ENCODE measurements around the gene LRG1.

LRG1 gene

GRCh38 chr19:4508698-4509097 lies 31.1 kb downstream of the LRG1 start:
- DNase-seq (ENCODE audit: low read depth): no peak

- DNase-seq (ENCODE audit: low read depth): no peak
Measured at GRCh38 chr19:4507804-4508203, 32.0 kb downstream of the LRG1 start.

- no peak for DNase-seq (ENCODE audit: low read depth)
Measured at GRCh38 chr19:4507150-4507452, 32.7 kb downstream of the LRG1 start.

- no peak for DNase-seq (ENCODE audit: low read depth)
Measured at GRCh38 chr19:4506449-4507149, 33.2 kb downstream of the LRG1 start.

- DNase-seq (ENCODE audit: low read depth): no peak
Measured at GRCh38 chr19:4505570-4506448, 34.0 kb downstream of the LRG1 start.

GRCh38 chr19:4504891-4505569 lies 34.8 kb downstream of the LRG1 start:
- no peak for DNase-seq (ENCODE audit: low read depth)

- DNase-seq (ENCODE audit: low read depth): no peak
Measured at GRCh38 chr19:4504297-4504701, 35.5 kb downstream of the LRG1 start.

- no peak for DNase-seq (ENCODE audit: low read depth)
Measured at GRCh38 chr19:4503825-4504170, 36.0 kb downstream of the LRG1 start.

GRCh38 chr19:4503132-4503824 lies 36.6 kb downstream of the LRG1 start:
- DNase-seq (ENCODE audit: low read depth): no peak

GRCh38 chr19:4502282-4503131 lies 37.3 kb downstream of the LRG1 start:
- no peak for DNase-seq (ENCODE audit: low read depth)

- no peak for DNase-seq (ENCODE audit: low read depth)
Measured at GRCh38 chr19:4501691-4502090, 38.1 kb downstream of the LRG1 start.

GRCh38 chr19:4500841-4501591 lies 38.8 kb downstream of the LRG1 start:
- no peak for DNase-seq (ENCODE audit: low read depth)

- no peak for DNase-seq (ENCODE audit: low read depth)
Measured at GRCh38 chr19:4499855-4500254, 40.0 kb downstream of the LRG1 start.

GRCh38 chr19:4499318-4499717 lies 40.5 kb downstream of the LRG1 start:
- DNase-seq (ENCODE audit: low read depth): no peak

GRCh38 chr19:4498694-4499093 lies 41.1 kb downstream of the LRG1 start:
- DNase-seq (ENCODE audit: low read depth): no peak

GRCh38 chr19:4497770-4498389 lies 42.0 kb downstream of the LRG1 start:
- DNase-seq (ENCODE audit: low read depth): no peak

- DNase-seq (ENCODE audit: low read depth): no peak
Measured at GRCh38 chr19:4496304-4496703, 43.5 kb downstream of the LRG1 start.

GRCh38 chr19:4495471-4495870 lies 44.4 kb downstream of the LRG1 start:
- no peak for DNase-seq (ENCODE audit: low read depth)

- no peak for DNase-seq (ENCODE audit: low read depth)
Measured at GRCh38 chr19:4494691-4495064, 45.2 kb downstream of the LRG1 start.

- DNase-seq (ENCODE audit: low read depth): no peak
Measured at GRCh38 chr19:4493929-4494690, 45.7 kb downstream of the LRG1 start.
